Activated T-helper 1 cell treated with anti-CD3 and anti-CD28 coated beads, Interleukin-12 subunit alpha, Interleukin-12 subunit beta, Interleukin-2, Interleukin-4 antibody, amounts not matched to agents 30 ng/mL and 10 ng/mL and 1 ng/mL, durations not matched to agents 14 hours and 24 hours and 36 hours (primary cell): ENCODE results near the gene DDR1. TPM values are rescaled to one million over a fixed set of nuclear protein-coding genes. Genes with fewer than 3 reads are reported as not detected.
"Not testable (repeated sequence)": the region's sequence is repeated elsewhere in the genome, so short reads cannot be mapped to it uniquely, and the experiment has no call there.

Source experiments
- DNase-seq: peaks from one replicate; pipeline ENCODE4 v3.0.0; 2021; ENCODE audit warnings: low spot score
- H3K27ac Mint-ChIP-seq: one replicate; pipeline ENCODE4 v1.8.0; 2021; ENCODE audit warnings: mild to moderate bottlenecking, mixed read lengths
- H3K27me3 Mint-ChIP-seq: one replicate; pipeline ENCODE4 v1.8.0; 2022; ENCODE audit warnings: mild to moderate bottlenecking, moderate library complexity, mixed read lengths; ENCODE audit not compliant: insufficient read depth
- H3K36me3 Mint-ChIP-seq: one replicate; pipeline ENCODE4 v1.8.0; 2021; ENCODE audit warnings: low read depth, mixed read lengths
- H3K4me1 Mint-ChIP-seq: one replicate; pipeline ENCODE4 v1.8.0; 2021; ENCODE audit warnings: low read depth, mixed read lengths
- H3K4me3 Mint-ChIP-seq: one replicate; pipeline ENCODE4 v1.8.0; 2021; ENCODE audit warnings: mild to moderate bottlenecking, moderate library complexity, mixed read lengths
- H3K9me3 Mint-ChIP-seq: one replicate; pipeline ENCODE4 v1.8.0; 2021; ENCODE audit warnings: mixed read lengths
- intact Hi-C: fragments of 100-400 bp; cut with micrococcal nuclease; formaldehyde crosslinking; loops from one replicate; pipeline ENCODE4 v1.15.1; 2024
- total RNA-seq: library from RNA; stranded (reverse); gene quantifications from 2 replicates; pipeline ENCODE4 v1.2.3, GENCODE V29; 2022

DDR1 gene
- total RNA-seq, 1 donor from 2014 or later: 21.4 TPM

DNA sequence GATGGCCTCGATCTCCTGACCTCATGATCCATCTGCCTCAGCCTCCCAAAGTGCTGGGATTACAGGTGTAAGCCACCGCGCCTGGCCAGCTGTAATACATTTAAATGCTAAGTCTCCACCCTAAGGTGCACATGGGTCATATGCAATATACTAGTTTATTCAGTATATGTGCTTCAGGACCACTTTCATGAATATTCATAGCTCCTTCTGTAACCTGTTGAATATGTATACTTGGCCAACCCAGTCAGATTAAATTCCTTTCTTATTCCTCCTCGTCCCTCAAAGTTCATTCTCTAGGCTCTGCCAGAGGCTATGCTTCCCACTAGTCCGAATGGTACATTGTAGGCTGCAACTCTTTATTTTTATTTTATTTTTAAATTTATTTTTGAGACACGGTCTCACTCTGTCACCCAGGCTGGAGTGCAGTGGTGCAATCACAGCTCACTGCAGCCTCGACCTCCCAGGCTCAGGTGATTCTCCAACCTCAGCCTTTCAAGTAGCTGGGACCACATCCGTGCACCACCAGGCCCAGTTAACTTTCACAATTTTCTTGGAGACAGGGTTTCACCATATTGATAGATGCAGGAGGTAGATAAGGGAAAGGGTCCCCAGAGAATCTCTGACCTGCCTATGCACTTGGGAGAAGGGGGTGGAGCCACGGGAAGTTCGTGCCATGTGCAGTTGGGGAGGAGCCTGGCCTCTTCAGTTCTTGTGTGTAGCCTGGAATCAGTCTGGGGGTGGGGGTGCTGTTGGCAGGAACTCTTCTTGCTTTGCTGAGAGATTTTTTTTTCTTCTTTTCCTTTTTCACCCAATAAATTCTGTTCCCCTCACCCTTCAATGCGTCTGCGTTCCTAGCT is 41.3 kb upstream of the DDR1 start:
- H3K27me3 Mint-ChIP-seq: peaks cover 3% of the 10 kb centered on the region
- no peak overlapping the region for H3K27ac Mint-ChIP-seq
- H3K9me3 Mint-ChIP-seq: no peaks in the 10 kb centered on the region
- DNase-seq: no peak
- no peaks in the 10 kb centered on the region for H3K36me3 Mint-ChIP-seq
- H3K4me1 Mint-ChIP-seq: peaks cover 24% of the 10 kb centered on the region
- intact Hi-C loops: no loop called here
- no peak overlapping the region for H3K4me3 Mint-ChIP-seq

DNA sequence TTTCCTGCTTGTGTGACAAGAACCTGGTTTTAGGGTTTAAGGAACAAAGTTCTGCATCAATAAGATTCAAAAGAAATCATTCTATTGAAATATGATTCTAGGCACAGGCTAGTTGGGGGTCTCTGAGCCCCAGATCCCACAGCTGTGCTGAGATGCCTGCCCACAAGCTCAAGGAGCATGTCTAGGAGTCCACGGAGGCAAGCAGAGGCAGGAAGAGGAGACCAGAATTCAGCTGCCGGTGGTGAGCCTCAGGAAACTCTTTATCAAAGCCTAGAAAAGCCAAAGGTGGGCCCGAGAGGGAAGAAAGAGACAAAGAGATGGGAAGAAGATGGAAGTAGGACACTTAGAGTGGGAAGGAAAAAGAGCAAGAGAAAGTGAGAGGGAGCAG is 40.7 kb upstream of the DDR1 start:
- Mint-ChIP-seq H3K4me1 (peaks cover 24% of the 10 kb centered on the region), H3K27me3 (peaks cover 3% of the 10 kb centered on the region), H3K4me3 (no peak overlapping the region), H3K36me3 (no peaks in the 10 kb centered on the region), H3K27ac (no peak overlapping the region), H3K9me3 (no peaks in the 10 kb centered on the region)
- intact Hi-C loops: no loop called here
- DNase-seq: no peak

DNA sequence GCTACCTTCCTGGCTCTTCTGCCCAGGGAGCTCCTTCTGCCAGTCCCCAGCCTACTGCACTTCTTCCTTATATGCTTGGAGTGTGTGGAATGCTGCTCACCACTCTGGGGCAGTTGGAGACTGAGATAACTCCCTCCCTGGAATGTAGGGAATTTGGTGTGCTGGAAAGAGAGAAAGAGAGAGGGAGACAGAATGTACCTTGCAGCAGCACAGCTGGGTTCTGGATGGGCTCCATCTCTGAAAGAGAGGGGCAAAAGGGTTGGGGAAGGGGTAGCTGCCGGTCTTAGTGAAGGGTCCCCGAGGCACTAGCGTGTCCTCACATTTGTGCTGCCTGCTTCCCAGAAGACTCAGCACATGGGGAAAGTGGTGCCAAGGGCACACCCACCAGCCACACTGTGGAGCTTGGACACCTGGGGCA is 40.2 kb upstream of the DDR1 start:
- intact Hi-C loops: no loop called here
- Mint-ChIP-seq H3K9me3 (no peaks in the 10 kb centered on the region), H3K36me3 (no peaks in the 10 kb centered on the region), H3K27me3 (peaks cover 5% of the 10 kb centered on the region), H3K27ac (no peak overlapping the region), H3K4me1 (peaks cover 24% of the 10 kb centered on the region), H3K4me3 (no peak overlapping the region)
- no peak for DNase-seq

DNA sequence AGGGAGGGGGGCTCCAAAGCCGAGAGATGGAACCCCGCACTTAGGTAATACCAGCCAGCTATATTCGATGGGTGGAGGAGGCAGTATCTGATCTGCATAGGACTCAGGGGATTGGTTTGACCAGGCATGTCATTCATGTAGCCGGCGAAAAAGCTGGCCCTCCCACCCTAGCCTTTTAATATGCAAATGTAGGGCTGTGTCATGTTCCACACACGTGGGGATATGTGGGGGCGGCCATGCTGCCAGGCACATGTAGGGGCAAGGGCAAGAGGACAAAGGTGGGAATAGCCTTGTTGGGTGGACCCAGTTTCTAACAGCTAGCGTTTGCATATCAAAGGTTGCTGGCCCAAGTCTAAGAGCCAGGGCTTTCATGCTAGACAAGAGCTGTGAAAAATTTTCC is 39.1 kb upstream of the DDR1 start:
- Mint-ChIP-seq H3K27ac (no peak overlapping the region), H3K4me1 (peaks cover 24% of the 10 kb centered on the region), H3K4me3 (no peak overlapping the region), H3K27me3 (peaks cover 6% of the 10 kb centered on the region), H3K9me3 (peaks cover 8% of the 10 kb centered on the region), H3K36me3 (peaks cover 1% of the 10 kb centered on the region)
- DNase-seq: no peak
- intact Hi-C loops: no loop called here

DNA sequence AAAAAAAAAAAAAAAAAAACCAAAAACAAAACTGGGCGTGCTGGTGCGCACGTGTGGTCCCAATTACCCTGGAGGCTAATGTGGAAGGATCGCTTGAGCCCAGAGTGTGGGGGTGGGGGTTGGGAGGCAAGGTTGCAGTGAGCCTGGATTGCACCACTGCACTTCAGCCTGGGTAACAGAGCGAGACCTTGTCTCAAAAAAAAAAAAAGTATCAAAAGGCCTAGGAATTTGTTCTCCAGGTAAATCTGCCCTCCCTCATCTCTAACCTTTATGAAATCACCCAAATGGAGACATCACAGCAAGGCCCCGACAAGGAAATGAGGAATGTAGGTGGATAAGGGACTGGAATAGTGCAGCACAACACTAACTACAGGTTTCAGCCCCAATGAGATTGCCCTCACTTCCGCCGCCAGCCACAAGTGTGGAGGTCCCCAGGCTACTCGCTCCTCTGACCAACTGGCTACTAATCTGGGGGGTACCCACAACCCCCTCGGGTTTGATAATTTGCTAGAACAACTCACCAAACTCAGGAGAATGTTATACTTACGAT is 36.8 kb upstream of the DDR1 start:
- peaks cover 14% of the 10 kb centered on the region for H3K4me1 Mint-ChIP-seq
- DNase-seq: no peak
- peaks cover 8% of the 10 kb centered on the region for H3K27me3 Mint-ChIP-seq
- H3K27ac Mint-ChIP-seq: no peak overlapping the region
- peaks cover 31% of the 10 kb centered on the region for H3K9me3 Mint-ChIP-seq
- intact Hi-C loops: no loop called here
- H3K4me3 Mint-ChIP-seq: no peak overlapping the region
- H3K36me3 Mint-ChIP-seq: peaks cover 1% of the 10 kb centered on the region

DNA sequence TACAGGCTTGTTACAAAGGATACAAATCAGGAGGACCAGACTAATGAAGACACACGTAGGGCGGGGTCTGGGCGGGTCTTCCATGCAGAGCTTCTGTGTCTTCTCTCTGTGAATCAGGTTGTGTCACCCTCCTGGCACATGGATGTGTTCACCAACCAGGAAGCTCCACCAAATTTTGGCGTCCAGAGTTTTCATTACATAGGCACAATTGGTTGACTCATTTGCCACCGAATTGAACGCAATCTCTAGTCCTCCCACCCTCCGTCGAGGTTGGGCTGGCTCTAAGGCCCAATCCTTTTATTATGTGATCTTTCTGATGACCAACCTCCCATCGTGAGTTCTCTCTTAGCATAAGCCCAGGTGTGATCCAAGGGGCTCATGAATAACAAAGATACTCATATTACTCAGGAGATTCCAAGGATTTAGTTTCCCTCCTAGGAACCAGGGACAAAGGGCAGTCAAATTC is 36.3 kb upstream of the DDR1 start:
- intact Hi-C loops: no loop called here
- H3K9me3 Mint-ChIP-seq: peaks cover 34% of the 10 kb centered on the region
- peaks cover 8% of the 10 kb centered on the region for H3K27me3 Mint-ChIP-seq
- no peak for DNase-seq
- no peak overlapping the region for H3K27ac Mint-ChIP-seq
- peaks cover 1% of the 10 kb centered on the region for H3K36me3 Mint-ChIP-seq
- H3K4me1 Mint-ChIP-seq: peaks cover 10% of the 10 kb centered on the region
- H3K4me3 Mint-ChIP-seq: no peak overlapping the region

DNA sequence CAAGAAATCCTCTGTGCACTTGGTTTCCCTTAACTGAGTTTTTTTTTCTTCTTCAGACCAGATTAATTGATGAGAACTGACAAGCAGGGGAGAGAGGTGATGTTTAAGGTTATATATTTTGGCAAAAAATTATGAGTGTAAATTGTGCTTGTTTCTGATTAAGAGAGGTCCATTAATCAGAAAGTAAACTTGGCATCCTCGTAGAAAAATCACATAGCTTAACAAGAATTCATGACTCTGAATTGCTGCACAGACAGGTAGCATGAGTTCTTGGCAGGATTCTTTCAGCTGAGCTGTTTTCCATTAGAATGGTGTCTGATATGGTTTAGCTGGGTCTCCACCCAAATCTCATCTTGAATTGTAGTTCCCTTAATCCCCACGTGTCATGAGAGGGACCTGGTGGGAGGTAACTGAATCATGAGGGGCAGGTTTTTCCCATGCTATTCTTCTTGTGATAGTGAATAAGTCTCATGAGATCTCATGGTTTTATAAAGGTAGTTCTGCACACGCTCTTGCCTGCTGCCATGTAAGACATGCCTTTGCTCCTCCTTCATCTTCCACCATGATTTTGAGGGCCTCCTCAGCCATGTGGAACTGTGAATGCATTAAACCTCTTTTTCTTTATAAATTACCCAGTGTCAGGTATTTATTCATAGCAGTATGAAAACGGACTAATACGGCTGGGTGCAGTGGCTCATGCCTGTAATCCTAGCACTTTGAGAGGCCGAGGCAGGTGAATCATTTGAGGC is 34.2 kb upstream of the DDR1 start:
- Mint-ChIP-seq H3K36me3 (peaks cover 1% of the 10 kb centered on the region), H3K27me3 (peaks cover 8% of the 10 kb centered on the region), H3K4me1 (no peaks in the 10 kb centered on the region), H3K4me3 (no peak overlapping the region), H3K9me3 (peaks cover 34% of the 10 kb centered on the region), H3K27ac (no peak overlapping the region)
- DNase-seq: no peak
- intact Hi-C loops: no loop called here

DNA sequence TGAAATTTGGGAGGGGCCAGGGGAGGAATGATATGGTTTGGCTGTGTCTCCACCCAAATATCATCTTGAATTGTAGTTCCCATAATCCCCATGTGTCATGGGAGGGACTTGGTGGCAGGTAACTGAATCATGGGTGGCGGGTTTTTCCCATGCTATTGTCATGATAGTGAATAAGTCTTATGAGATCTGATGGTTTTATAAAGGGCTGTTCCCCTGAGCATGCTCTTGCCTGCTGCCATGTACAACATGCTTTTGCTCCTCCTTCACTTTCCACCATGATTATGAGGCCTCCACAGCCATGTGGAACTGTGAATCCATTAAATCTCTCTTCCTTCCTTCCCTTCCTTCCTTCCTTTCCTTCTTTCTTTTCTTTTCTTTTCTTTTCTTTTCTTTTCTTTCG is 31.9 kb upstream of the DDR1 start:
- H3K27me3 Mint-ChIP-seq, intact Hi-C loops, H3K4me1 Mint-ChIP-seq, H3K27ac Mint-ChIP-seq, H3K36me3 Mint-ChIP-seq, H3K4me3 Mint-ChIP-seq, DNase-seq: not testable (repeated sequence)
- H3K9me3 Mint-ChIP-seq: peaks cover 34% of the 10 kb centered on the region

DNA sequence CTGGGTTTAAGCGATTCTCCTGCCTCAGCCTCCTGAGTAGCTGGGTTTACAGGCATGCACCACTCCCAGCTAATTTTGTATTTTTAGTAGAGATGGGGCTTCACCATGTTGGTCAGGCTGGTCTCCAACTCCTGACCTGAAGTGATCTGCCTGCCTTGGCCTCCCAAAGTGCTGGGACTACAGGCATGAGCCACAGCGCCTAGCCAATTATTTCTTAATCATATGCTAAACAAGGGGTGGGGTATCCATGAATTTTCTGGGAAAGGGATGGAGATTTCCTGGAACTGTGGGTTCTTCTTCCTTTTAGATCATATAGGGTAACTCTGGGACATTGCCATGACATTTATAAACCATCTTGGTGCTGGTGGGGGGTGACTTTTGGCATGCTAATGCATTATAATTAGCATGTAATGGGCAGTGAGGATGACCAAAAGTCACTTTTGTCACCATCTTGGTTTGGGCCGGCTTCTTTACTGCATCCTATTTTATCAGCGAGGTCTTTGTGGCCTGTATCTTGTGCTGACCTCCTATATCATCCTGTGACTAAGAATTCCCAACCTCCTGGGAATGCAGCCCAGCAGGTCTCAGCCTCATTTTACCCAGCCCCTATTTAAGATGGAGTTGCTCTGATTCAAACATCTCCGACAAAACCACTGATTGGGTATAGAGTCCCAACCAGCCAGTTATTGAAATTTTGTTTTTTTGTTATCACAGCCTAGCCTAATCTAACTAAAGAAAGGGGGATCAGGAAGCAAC is 29.9 kb upstream of the DDR1 start:
- intact Hi-C loops: no loop called here
- H3K4me1 Mint-ChIP-seq: no peaks in the 10 kb centered on the region
- DNase-seq: no peak
- H3K36me3 Mint-ChIP-seq: peaks cover 2% of the 10 kb centered on the region
- no peak overlapping the region for H3K4me3 Mint-ChIP-seq
- H3K27ac Mint-ChIP-seq: no peak overlapping the region
- peaks cover 2% of the 10 kb centered on the region for H3K27me3 Mint-ChIP-seq
- peaks cover 40% of the 10 kb centered on the region for H3K9me3 Mint-ChIP-seq

DNA sequence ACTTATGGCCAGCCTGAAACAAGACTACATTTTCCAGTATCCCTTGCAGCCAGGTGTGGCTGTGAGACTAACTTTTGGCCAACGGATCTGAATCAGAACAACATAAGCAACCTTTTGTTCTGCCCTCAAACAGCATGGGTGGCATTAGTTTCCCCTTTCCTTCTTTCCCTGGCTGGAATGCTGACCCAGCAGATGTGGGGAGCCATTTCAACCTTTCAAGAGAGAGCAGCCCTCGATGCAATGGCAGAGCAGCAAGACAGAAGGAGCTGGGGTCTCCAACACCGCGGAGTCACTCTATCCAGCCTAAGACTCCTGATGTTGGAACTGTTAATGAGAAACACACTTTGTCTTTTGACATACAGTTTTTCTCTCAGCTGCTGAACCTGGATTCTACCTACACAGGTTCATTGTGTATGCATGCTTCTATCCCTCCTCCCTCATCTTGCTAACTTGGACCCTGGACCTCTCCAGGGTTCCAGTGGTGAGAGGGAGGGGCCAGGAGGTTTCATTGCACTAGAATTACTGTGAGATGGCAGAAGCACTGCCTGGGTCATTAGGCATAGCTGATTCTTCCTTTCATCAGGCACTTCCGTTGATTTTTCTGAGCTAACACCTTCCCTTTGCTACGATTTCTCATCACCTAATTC is 28.8 kb upstream of the DDR1 start:
- H3K27me3 Mint-ChIP-seq: no peaks in the 10 kb centered on the region
- H3K36me3 Mint-ChIP-seq: peaks cover 1% of the 10 kb centered on the region
- no peak for DNase-seq
- no peak overlapping the region for H3K27ac Mint-ChIP-seq
- H3K4me3 Mint-ChIP-seq: no peak overlapping the region
- intact Hi-C loops: no loop called here
- H3K4me1 Mint-ChIP-seq: no peaks in the 10 kb centered on the region
- peaks cover 39% of the 10 kb centered on the region for H3K9me3 Mint-ChIP-seq

DNA sequence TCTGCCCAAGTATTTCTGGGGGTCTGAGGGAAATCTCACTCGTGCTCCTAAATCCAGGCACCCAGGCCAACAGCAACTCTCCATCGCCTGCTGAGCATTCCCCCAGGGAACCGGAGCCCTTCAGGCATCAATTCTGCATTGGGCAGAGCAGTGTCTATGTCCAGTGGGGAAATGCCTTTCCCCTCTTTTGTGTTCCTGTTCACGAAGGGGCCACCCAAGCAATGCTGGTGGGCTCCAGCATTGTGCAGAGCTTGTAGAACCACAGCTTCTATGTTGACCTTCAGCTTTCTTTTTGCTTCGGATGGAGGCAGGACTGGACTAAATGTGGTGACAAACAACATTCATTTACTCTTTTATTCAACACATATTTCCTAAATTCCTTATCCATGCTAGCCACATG is 27.2 kb upstream of the DDR1 start:
- no peaks in the 10 kb centered on the region for H3K27me3 Mint-ChIP-seq
- no peak overlapping the region for H3K4me3 Mint-ChIP-seq
- no peaks in the 10 kb centered on the region for H3K4me1 Mint-ChIP-seq
- peaks cover 30% of the 10 kb centered on the region for H3K9me3 Mint-ChIP-seq
- intact Hi-C loops: no loop called here
- H3K27ac Mint-ChIP-seq: no peak overlapping the region
- no peak for DNase-seq
- peaks cover 3% of the 10 kb centered on the region for H3K36me3 Mint-ChIP-seq

DNA sequence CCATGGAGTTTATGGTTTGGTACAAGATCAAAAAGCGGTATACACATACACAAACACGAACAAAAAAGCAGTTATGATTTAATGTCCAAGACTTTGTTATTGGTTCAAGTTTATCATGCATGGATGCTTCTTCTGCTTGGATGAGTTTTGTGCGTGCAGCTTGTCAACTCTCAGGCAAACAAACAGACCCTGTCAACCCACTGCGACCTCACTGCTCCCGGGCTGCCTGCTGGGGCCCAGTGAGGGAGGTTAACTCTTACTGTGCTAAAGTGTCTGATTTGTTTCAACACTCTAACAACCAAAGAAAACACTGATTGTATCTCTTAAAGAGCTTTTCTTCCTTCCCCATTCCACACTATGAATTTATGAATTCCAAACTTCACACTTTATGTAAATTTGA is 26.8 kb upstream of the DDR1 start:
- Mint-ChIP-seq H3K4me3 (no peak overlapping the region), H3K27me3 (peaks cover 2% of the 10 kb centered on the region), H3K9me3 (peaks cover 25% of the 10 kb centered on the region), H3K36me3 (peaks cover 3% of the 10 kb centered on the region), H3K27ac (no peak overlapping the region), H3K4me1 (no peaks in the 10 kb centered on the region)
- intact Hi-C loops: no loop called here
- DNase-seq: no peak
